Measurements from ENCODE around the gene CYTH1.

CYTH1 gene

DNA sequence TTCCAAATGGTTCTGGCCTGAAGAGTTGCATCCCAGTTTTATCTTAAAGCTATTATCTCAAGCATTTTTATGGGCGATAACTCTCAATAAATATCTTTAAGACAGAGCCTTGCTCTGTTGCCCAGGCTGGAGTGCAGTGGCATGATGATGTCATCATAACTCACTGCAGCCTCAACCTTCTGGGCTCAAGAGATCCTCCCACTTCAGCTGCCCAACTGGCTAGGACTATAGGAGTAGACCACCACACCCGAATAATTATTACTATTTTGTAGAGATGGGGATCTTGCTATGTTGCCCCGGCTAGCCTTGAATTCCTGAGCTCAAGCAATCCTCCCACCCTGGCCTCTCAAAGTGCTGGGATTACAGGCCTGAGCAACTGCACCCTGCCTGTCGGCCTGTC is 26.1 kb upstream of the CYTH1 start:
- no peak for DNase-seq
- intact Hi-C loops (cut with DNase I) = no loop called here

DNA sequence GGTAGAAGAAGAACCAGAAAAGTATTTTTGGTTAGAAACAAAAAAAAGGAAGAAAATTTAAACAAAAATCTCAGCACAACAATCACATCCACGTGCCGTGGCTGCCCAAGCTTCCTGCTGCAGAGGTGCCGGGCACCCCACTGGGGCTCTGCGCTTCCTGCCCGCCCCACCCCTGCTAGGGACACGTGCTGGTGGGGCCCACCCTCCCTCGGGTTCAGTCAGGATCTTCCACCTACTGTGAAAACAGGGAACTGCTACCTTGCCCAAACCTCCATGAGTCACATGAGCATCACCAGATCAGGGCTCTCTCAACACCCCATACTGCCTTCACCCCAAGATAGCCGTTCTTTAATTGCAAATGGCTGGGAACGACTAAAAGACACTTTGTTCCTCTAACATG is 24.4 kb upstream of the CYTH1 start:
- intact Hi-C loops (cut with DNase I) = no loop called here
- DNase-seq = no peak

DNA sequence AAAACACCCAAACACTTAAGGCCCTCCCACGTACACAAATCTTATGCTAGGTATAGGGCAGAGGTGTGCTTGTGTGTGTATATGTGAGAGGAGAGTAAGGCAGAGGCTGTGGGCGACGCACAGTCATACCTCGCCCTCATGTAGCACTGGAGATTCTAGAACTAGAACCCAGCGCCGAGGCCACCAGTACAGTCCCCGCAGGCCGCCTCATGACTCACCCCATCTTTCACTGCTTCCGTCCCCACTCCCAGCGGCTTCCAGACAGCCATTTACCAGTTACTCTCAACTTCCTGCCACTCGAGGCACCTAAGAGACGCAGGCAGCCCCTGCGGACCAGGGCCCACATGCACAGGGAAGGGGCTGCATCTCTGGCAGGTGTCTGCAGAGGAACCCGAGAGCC is 23.2 kb upstream of the CYTH1 start:
- DNase-seq = peak in 5 of 42 donors; percentile 18 to 65 (median 38)
- intact Hi-C loops (cut with DNase I) = no loop called here

DNA sequence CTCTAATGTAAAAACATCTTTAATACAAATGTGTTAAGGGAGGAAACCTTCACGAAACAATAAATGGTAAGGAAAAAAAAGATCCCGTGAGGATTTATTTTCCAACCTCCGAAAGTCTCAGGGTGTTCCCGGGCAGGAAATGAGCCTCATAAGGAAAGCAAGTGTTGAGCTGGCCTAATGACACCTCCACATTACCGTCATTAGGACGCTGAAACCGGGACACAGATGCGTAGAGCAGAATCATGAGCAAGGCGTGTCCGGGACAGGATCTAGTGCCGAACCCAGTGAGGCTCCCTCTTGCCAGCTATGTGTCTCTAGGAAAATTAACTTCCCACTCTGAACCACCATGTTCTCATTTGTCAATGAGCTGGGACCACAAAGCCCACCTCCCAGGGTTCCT is 22.7 kb upstream of the CYTH1 start:
- DNase-seq = peak in 4 of 42 donors; percentile 35 to 51 (median 46)
- intact Hi-C loops (cut with DNase I) = no loop called here

DNA sequence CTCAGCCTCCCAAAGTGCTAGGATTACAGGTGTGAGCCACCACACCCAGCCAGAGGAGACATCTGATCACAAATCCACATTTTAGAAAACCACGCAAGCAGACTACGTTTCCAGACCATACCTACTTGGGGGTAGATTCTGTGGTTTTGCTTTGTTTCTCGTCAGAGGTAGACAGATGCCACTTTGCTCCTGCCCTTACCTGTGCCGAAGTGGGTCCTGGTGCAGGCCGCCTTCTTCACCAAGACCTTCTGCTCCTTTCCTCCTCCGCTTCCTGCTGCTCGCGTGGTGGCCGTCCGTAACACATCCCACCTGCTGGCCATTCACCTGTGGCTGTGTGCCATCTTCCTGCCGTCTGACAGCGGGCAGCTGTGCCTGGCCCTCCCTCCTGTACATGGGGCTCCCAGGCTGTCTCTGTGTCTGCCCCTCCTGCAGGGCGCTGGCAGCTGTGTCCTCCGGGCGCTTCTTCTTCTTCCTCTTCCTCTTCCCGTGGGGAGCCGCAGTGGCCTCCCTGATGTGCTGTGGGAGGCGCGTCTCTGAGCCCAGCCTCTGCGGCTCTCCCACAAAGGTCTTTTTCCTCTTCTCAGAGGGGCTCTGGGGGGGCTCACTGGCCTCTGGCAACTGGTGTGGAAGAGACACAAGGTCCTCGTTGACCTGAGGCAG is 21.2 kb upstream of the CYTH1 start:
- intact Hi-C loops (cut with DNase I) = no loop called here

DNA sequence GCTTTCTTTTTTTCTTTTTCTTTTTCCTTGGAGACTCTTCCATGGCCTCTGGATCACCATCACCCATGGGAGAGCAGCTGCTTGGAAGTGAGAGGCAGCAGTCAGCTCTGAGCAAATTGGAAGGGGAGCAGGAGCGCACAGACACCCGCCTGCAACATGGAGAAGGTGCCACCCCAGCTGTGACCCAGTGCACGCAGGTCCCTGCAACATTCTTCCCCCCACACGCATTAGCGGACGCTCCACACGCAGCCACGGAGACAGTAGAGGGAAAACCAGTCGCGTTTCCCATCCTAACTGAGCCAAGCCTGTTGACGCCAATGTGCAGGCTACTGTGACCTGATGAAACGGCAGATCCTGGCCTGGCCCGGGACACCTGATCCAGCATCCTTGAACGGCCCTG is 20.4 kb upstream of the CYTH1 start:
- intact Hi-C loops (cut with DNase I) = no loop called here
- no peak for DNase-seq

More for the DNA sequence above, 21.2 kb upstream of the CYTH1 start:
- DNase-seq = no peak

DNA sequence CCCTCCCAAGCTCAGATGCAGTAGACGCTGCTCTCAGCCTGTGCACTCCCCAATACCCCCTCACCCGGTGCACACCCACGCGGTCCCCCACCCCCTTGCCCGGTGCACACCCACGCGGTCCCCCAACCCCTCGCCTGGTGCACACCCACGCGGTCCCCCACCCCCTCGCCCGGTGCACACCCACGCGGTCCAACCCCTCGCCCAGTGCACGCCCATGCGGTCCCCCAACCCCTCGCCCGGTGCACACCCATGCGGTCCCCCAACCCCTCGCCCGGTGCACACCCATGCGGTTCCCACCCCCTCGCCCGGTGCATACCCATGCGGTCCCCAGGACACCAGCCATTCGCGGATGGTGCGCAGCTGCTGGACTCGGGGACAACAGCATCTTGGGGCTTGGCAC is 19.9 kb upstream of the CYTH1 start:
- DNase-seq = no peak
- intact Hi-C loops (cut with DNase I) = no loop called here

DNA sequence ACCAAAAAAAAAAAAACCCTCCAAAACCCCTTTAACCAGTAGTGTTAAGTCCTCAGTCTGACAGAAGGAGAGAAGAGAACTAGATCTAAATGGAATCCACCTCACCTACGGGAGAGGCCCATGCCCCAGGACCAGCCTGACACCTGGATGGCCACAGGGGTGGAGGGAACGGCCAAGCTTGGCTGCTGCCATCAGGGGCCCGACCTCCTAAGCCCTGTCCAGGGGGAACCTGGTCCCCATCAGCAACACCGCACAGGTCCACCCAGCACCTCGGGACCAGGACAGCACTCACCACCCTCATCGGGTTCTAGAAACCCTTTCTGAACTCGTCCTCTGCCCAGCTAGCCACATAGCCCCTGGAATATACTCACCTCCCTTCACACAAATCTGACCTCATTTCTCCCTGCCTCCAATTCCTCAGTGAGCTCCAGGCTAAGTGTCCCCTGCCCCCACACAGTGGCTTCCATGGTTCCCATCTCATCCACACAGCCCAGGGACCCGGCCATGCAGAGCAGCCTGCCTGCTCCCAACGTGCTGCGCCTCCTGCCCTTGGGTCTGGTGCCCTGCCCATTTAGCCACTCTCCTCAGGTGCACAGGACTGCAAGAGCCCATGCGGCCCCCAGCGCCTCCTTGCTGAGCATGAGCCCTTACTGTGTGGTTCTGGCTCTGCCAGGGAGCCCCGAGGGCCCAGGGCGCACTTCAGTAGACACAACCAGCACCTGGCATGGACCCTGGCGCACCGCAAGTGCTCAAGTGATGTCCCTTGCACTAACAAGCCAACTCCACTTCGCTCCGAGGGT is 18.3 kb upstream of the CYTH1 start:
- intact Hi-C loops (cut with DNase I) = no loop called here
- DNase-seq = peak in 1 of 42 donors; percentile 36

DNA sequence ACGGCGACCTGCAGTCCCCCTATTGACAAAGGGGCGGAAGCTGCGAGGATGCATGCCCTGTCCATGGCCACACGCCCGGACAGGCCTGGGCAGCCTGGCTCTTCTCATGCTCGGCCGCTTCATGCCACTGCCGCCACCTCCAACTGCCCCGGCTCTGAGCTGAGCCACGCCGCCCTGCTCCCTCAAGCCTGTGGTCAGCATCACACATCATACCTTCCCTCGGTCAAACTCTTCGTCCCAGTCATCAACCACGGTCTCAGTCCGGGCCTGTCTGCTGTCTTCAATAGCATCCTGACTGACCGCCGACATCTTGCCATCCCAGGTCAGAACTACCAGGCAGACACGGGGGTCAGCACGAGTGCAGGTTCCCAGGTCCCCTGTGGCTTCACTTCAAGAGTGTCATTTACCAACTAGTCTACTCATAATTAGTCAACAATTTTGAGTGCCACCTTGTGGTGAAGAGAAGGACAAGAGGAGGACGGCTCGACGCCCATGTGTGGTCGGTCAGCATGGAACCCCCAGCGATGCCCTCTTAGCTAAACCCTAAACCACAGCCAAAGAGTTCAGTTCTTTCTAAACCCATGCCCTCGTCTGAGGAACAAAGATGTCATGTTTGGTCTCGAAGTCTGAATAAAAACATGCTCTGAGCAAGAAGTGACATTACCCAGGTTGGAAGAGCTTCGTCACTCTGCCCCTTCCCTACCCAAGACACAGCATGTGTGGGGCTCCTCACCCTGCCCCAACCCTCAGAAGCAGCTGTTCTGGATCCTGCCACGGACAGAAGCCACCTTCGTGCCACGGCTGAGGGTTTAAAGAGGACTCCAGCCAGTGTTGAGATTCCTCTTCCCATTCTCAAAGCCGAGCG is 16.9 kb upstream of the CYTH1 start:
- peak in 16 of 42 donors; percentile 25 to 76 (median 46) for DNase-seq
- intact Hi-C loops (cut with DNase I) = loop anchor here (10.0 kb wide), 1 partner anchor 304 kb away; no protein-coding TSS in a partner anchor

DNA sequence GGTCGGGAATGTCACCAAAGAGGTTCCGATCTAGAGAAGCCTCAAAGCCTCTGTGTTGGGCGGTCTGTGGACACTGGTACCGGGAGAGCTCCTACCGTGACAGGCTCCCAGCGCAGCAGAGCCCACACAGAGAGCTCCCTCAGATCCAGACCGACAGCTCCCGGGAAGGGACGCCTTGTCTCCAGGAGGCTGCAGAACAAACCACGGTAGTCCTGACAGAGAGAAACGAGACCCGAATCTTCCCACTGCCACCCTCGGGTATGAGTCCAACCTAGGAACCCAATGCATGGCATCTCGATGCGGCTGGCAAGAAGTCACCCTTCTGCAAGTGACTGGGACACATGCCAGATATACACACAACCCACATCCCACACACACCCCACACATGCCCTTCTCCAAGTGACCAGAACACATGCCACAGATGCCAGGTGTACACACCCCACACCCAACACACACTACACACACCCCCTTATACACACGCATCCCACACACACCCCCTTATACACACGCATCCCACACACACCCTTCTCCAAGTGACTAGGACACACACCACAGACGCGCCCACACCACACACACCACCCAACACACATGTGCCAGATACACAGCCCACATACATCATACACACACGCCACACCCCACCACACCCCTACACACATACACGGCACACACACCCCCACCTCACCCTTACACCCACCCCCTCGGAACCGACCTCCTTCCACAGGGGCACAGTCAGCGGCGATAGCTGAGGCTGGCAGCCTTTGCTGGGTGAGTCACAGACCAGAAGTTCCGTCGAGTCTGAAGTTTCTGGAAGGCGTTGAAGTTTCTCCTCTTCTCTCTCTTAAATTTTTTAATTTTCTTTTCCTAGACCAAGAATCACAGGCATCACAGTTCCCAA is 15.9 kb upstream of the CYTH1 start:
- intact Hi-C loops (cut with DNase I) = loop anchor here (10.0 kb wide), 1 partner anchor 303 kb away; no protein-coding TSS in a partner anchor
- peak in 35 of 42 donors; percentile 32 to 78 (median 54) for DNase-seq

DNA sequence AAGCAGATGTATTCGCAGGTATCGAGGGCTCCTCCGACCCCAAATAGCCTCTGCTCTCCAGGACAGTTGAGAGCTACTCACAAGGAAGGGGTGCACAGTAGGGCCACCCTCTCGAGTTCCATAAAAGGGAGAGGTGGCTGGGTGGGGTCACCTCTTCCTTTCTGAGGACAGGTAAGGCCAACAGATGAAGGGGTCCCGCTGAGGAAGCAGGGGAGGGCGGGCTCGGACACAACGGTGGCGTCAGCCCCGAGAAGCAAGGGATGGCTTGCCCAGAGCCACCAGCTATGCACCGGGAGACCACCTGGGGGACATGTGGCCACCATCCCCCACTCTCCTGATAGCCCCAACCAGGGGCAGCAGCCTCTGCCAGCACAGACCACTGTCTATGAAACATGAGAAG is 15.1 kb upstream of the CYTH1 start:
- intact Hi-C loops (cut with DNase I) = loop anchor here (10.0 kb wide), 1 partner anchor 302 kb away; no protein-coding TSS in a partner anchor
- no peak for DNase-seq

DNA sequence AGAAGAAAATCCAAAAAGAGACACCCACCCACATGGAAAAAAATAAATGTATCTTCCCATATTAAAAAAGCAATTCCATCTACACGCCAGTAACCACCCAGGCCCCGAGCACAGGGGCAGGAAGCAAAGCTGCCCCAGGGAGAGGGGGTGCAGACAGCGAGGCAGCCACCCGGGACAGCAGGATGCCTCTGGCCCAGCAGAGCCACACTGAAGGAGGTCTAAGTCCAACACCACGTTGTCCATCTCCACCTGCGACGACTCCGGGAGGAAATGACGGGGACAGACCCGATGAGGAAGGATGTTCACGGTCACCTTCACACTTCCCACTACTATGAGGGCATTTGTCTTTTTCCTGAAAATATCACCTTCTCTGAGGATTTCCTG is 14.4 kb upstream of the CYTH1 start:
- intact Hi-C loops (cut with DNase I) = loop anchor here (10.0 kb wide), 1 partner anchor 302 kb away; no protein-coding TSS in a partner anchor
- DNase-seq = no peak

DNA sequence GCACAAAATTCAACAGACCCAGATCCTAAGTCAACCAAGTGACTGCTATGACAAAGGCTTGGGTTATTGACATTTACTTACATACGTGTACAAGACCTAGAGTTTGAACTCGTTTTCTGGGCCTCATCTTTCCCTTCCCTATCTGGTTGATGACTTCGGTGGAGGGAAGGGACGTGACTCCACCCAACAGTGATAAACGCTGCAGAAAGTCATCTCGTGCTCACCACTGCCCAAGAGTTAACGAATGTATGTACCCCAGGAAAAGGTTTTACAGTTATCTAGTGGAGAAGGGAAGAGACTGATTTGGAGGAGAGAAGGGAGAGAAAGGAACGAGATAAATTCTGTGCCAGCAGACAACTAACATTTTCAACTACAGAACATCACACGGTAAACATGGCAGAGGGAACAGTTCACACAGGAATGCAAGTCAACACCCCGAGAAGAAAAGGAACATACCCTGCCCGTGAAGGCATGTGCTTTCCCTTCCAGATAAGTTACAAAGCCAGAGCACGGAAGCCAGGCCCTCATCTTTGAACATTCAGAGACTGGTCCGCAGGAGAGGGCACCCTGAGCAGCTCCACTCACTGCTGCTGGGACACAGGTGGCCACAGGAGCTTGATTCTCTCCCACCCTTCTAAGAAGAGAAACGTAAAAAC is 13.9 kb upstream of the CYTH1 start:
- DNase-seq = no peak
- intact Hi-C loops (cut with DNase I) = loop anchor here (10.0 kb wide), 1 partner anchor 301 kb away; no protein-coding TSS in a partner anchor

DNA sequence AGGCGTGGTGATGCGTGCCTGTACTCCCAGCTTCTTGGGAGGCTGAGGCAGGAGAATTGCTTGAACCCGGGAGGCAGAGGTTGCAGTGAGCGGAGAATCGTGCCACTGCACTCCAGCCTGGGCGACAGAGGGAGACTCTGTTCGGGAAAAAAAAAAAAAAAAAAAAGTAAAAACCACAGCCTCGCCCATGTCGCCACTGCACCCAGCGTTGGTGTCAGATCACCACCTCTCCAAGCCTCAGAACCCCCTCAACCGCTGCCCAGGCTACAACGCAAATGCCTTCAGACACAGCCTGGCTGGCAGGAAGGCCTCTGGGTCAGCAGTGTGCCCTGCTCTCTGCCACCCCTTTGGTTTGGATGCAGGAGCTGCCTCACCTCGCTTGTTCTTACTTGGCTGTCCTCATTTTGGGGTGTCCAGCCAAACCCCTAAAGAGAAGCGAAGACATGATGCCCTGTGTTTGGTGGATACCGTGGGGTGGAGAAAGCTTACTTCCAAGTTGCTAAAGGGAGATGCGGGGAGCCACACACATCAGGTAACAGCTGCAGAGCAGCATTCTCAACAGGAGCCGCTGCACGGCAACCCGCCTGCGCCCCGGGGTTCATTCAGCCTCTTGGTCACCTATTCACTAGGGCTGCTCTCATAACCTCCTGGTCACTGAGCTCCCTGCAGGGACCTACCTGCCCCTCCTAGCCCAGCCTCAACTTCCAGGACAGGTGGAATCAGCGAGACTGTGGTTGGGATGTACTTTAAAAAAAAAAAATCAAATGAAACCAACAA is 13.0 kb upstream of the CYTH1 start:
- intact Hi-C loops (cut with DNase I) = loop anchor here (10.0 kb wide), 1 partner anchor 300 kb away; no protein-coding TSS in a partner anchor
- no peak for DNase-seq

DNA sequence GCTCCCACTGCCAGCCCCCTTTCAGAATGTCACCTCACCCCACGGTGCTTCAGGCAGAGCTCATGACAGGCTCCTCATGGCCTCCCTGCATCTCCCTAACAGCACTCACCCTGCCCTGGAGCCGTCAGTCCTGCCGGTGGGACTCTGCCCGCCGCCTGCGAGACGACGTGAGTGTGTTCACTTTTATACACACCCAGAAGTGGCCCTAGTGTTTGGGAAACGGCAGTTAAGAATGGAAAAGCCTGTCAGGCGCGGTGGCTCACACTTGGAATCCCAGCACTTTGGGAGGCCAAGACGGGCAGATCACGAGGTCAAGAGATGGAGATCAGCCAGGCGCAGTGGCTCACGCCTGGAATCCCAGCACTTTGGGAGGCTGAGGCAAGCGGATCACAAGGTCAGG is 12.3 kb upstream of the CYTH1 start:
- DNase-seq = no peak
- intact Hi-C loops (cut with DNase I) = loop anchor here (10.0 kb wide), 1 partner anchor 300 kb away; no protein-coding TSS in a partner anchor

DNA sequence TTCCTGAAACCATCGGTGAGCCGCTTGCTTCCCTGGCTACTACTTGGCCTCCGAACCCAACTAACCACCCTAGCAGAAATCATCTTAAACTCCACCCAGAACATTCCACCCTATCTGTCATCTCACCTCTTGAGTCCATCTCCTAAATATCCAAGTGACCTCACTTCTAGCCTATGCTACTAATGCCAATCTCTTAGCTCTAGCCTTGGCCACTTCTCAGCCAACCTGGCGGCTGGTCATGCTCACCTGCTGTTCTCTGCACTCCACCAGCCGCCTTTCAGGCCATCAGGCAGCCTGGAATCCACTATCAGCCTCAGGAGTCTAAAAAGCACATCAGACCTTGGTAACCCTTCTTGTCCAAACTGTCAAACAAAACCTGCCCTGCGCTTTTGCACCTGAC is 11.9 kb upstream of the CYTH1 start:
- intact Hi-C loops (cut with DNase I) = loop anchor here (10.0 kb wide), 1 partner anchor 299 kb away; no protein-coding TSS in a partner anchor
- no peak for DNase-seq

DNA sequence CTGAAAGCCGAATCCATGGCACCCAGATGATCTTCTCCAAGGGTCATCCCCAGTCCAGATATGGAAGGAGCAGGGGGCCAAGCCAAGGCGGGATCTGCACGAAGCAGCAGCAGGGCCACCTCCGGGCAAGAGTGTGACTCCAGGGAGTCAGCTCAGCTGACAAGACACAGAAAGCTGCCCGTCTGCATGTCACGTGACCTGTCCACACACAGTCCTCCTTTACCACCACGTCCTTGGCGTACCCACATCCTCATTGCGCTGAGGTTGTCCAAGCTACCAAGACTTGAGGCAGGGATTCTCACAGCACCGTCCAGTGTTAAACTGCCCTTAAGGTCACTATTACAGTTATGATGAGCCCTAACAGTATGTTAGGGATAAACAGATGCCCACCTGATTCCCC is 11.3 kb upstream of the CYTH1 start:
- DNase-seq = no peak
- intact Hi-C loops (cut with DNase I) = loop anchor here (10.0 kb wide), 1 partner anchor 299 kb away; no protein-coding TSS in a partner anchor
